Liver (tissue), 9 donors: ENCODE measurements around the gene GABRB1. TPM values are rescaled to one million over a fixed set of nuclear protein-coding genes. Genes with fewer than 3 reads are reported as not detected.

Source experiments
- DNase-seq: peaks from one replicate; pipeline ENCODE4 v3.0.0-alpha.2; 2017; ENCODE audit warnings: low spot score
- H3K27ac ChIP-seq, 2 donors: one replicate each; pipeline ENCODE4 v1.7.0; 2013; ENCODE audit warnings: inconsistent platforms in 2 of 2, low read length in 2 of 2, control low read depth in 1 of 2, low read depth in 1 of 2, mild to moderate bottlenecking in 1 of 2
- H3K27me3 ChIP-seq, 4 donors: one replicate each; pipeline versions ENCODE4 v1.6.1 to v1.7.0; 2013; ENCODE audit warnings: low read length in 3 of 4, inconsistent platforms in 1 of 4, mild to moderate bottlenecking in 1 of 4, moderate library complexity in 1 of 4; ENCODE audit not compliant: control insufficient read depth in 4 of 4, insufficient read depth in 4 of 4
- H3K36me3 ChIP-seq, 4 donors: one replicate each; pipeline versions ENCODE4 v1.6.1 to v1.7.0; 2013; ENCODE audit warnings: low read length in 3 of 4, mild to moderate bottlenecking in 3 of 4, low read depth in 1 of 4, moderate library complexity in 1 of 4; ENCODE audit not compliant: control insufficient read depth in 4 of 4, insufficient read depth in 3 of 4
- H3K4me1 ChIP-seq, 4 donors: one replicate each; pipeline versions ENCODE4 v1.6.1 to v1.7.0; 2013; ENCODE audit warnings: low read length in 3 of 4, mild to moderate bottlenecking in 3 of 4, moderate library complexity in 1 of 4; ENCODE audit not compliant: control insufficient read depth in 4 of 4, insufficient read depth in 4 of 4
- H3K4me3 ChIP-seq, 3 donors: one replicate each; pipeline versions ENCODE4 v1.6.1 to v1.7.0; 2013; ENCODE audit warnings: low read length in 3 of 3, control low read depth in 1 of 3, low read depth in 1 of 3, mild to moderate bottlenecking in 1 of 3
- H3K9ac ChIP-seq, 2 donors: one replicate each; pipeline ENCODE4 v1.7.0; 2013; ENCODE audit warnings: low read length in 2 of 2, mild to moderate bottlenecking in 2 of 2, moderate library complexity in 2 of 2, control low read depth in 1 of 2, low read depth in 1 of 2
- H3K9me3 ChIP-seq, 4 donors: one replicate each; pipeline versions ENCODE4 v1.6.1 to v1.7.0; 2013; ENCODE audit warnings: low read length in 3 of 4; ENCODE audit not compliant: control insufficient read depth in 4 of 4
- ATF3 ChIP-seq: IDR thresholded peaks from 2 replicates; pipeline ENCODE4 v1.6.1; 2016; ENCODE audit warnings: antibody characterized with exemption
- CTCF ChIP-seq: fragments of 150-350 bp; IDR thresholded peaks from 2 replicates; pipeline ENCODE4 v1.5.1; 2017; ENCODE audit warnings: improper control_type of control experiment, low read depth, low read length; ENCODE audit not compliant: missing input control
- FOXA1 ChIP-seq: IDR thresholded peaks from 2 replicates; pipeline ENCODE4 v1.6.1; 2016; ENCODE audit warnings: antibody characterized with exemption
- FOXA2 ChIP-seq: IDR thresholded peaks from 2 replicates; pipeline ENCODE4 v1.6.1; 2016; ENCODE audit warnings: antibody characterized with exemption
- HNF4A ChIP-seq, 2 donors: conservative IDR thresholded peaks; 2 replicates each; pipeline ENCODE4 v1.6.1; 2016; ENCODE audit warnings: antibody characterized with exemption in 2 of 2, mild to moderate bottlenecking in 2 of 2
- HNF4G ChIP-seq: IDR thresholded peaks from 2 replicates; pipeline ENCODE4 v1.6.1; 2016; ENCODE audit warnings: antibody characterized with exemption
- JUND ChIP-seq, 2 donors: IDR thresholded peaks; 2 replicates each; pipeline ENCODE4 v1.6.1; 2016; ENCODE audit warnings: antibody characterized with exemption in 2 of 2
- MAX ChIP-seq: IDR thresholded peaks from 2 replicates; pipeline ENCODE4 v1.6.1; 2016; ENCODE audit warnings: antibody characterized with exemption
- NR2F2 ChIP-seq: IDR thresholded peaks from 2 replicates; pipeline ENCODE4 v1.6.1; 2016; ENCODE audit warnings: antibody characterized with exemption
- RAD21 ChIP-seq, 2 donors: IDR thresholded peaks; 2 replicates each; pipeline ENCODE4 v1.6.1; 2016; ENCODE audit warnings: antibody characterized with exemption in 2 of 2, mild to moderate bottlenecking in 2 of 2
- REST ChIP-seq: IDR thresholded peaks from 2 replicates; pipeline ENCODE4 v1.6.1; 2016; ENCODE audit warnings: antibody characterized with exemption, mild to moderate bottlenecking
- SP1 ChIP-seq: IDR thresholded peaks from 2 replicates; pipeline ENCODE4 v1.6.1; 2018; ENCODE audit warnings: antibody characterized with exemption, mild to moderate bottlenecking
- TAF1 ChIP-seq: conservative IDR thresholded peaks from 2 replicates; pipeline ENCODE4 v1.6.1; 2016; ENCODE audit warnings: antibody characterized with exemption, mild to moderate bottlenecking
- YY1 ChIP-seq: IDR thresholded peaks from 2 replicates; pipeline ENCODE4 v1.6.1; 2016; ENCODE audit warnings: antibody characterized with exemption, mild to moderate bottlenecking
- ZBTB33 ChIP-seq: IDR thresholded peaks from 2 replicates; pipeline ENCODE4 v1.6.1; 2016; ENCODE audit warnings: antibody characterized with exemption
- WGBS: extraction: QIAGEN DNeasy Blood & Tissue Kit; methylation state at CpG from one replicate; pipeline ENCODE4 v1.1.7; 2013; 5-methylcytosine and 5-hydroxymethylcytosine counted together
- polyA plus RNA-seq, 2 donors: library from polyadenylated mRNA; stranded (reverse) in 1 of 2; unstranded in 1 of 2; fragments of 200-250 nt in 1 of 2; fragments of >200 nt in 1 of 2; fragmentation: Nextera tagmentation in 1 of 2; extraction: Ambion mirVana in 1 of 2; gene quantifications; one replicate each; pipeline versions ENCODE4 v1.2.1 to v1.2.3, GENCODE V29; 2013 to 2015
- total RNA-seq, 2 donors: library from RNA; depleted of rRNA; stranded (reverse); fragments of >200 nt; gene quantifications; one replicate each; pipeline ENCODE4 v1.2.3, GENCODE V29; 2014
- donor health status: healthy.
- donor health status: healthy.
- donor health status: healthy.
- donor health status: healthy.
- donor health status: healthy.

Gene GABRB1
- total and polyA plus RNA-seq, 4 donors: 0.17 to 1.3 TPM; not detected in 2

GRCh38 chr4:47391256-47391655 is 359.9 kb downstream of the GABRB1 start:
- H3K4me1 ChIP-seq: no peaks in the 10 kb centered on the region
- no peak overlapping the region for H3K27ac ChIP-seq
- H3K36me3 ChIP-seq: no peaks in the 10 kb centered on the region
- no peak for DNase-seq
- H3K4me3 ChIP-seq: no peak overlapping the region
- H3K27me3 ChIP-seq: no peaks in the 10 kb centered on the region
- TF ChIP-seq MAX (no peak), CTCF (no peak), REST (no peak), FOXA1 (no peak), HNF4A (conservative IDR thresholded peaks at IDR 0.05) (no peak)
- no peaks in the 10 kb centered on the region for H3K9me3 ChIP-seq
- no peak overlapping the region for H3K9ac ChIP-seq
- 93% methylated on average over 3 of the region's 3 CpGs for WGBS

- 69% methylated on average over 2 of the region's 2 CpGs for WGBS
- Histone ChIP-seq H3K9ac (no peak overlapping the region), H3K27ac (no peak overlapping the region), H3K9me3 (no peaks in the 10 kb centered on the region), H3K4me1 (no peaks in the 10 kb centered on the region), H3K4me3 (no peak overlapping the region), H3K27me3 (peaks cover 0 to 1% (median 0%) of the 10 kb centered on the region in 4 donors), H3K36me3 (no peaks in the 10 kb centered on the region)
- no peak for DNase-seq
- TF ChIP-seq MAX (no peak), NR2F2 (no peak), JUND (IDR thresholded peaks at IDR 0.05) (no peak), HNF4G (no peak), ATF3 (no peak), FOXA1 (no peak), RAD21 (IDR thresholded peaks at IDR 0.05) (no peak), SP1 (no peak), TAF1 (no peak), ZBTB33 (no peak), FOXA2 (no peak), YY1 (no peak), CTCF (no peak)
Observed at GRCh38 chr4:47406408-47406807, 375.0 kb downstream of the GABRB1 start.
